ENCODE results near the gene DEFB108B.
"Not testable (repeated sequence)": the region's sequence is repeated elsewhere in the genome, so short reads cannot be mapped to it uniquely, and the experiment has no call there.

The DEFB108B gene

GRCh38 chr11:71821539-71821938 lies 11.5 kb upstream of the DEFB108B start:
- not testable (repeated sequence) for FAIRE-seq

- not testable (repeated sequence) for FAIRE-seq
These were observed 3.8 kb upstream of the DEFB108B start for GRCh38 chr11:71829247-71829646.

GRCh38 chr11:71829686-71830085 lies 3.3 kb upstream of the DEFB108B start:
- FAIRE-seq: not testable (repeated sequence)

- FAIRE-seq: not testable (repeated sequence)
These were observed 9.7 kb downstream of the DEFB108B start for GRCh38 chr11:71842720-71843119.

- FAIRE-seq: not testable (repeated sequence)
These were observed 10.4 kb downstream of the DEFB108B start for GRCh38 chr11:71843355-71843754.

GRCh38 chr11:71843858-71844257 lies 10.9 kb downstream of the DEFB108B start:
- no peak for FAIRE-seq

GRCh38 chr11:71853895-71854294 lies 20.9 kb downstream of the DEFB108B start:
- FAIRE-seq: not testable (repeated sequence)

- not testable (repeated sequence) for FAIRE-seq
These were observed 22.9 kb downstream of the DEFB108B start for GRCh38 chr11:71855880-71856279.

GRCh38 chr11:71860835-71861234 lies 27.8 kb downstream of the DEFB108B start:
- FAIRE-seq: not testable (repeated sequence)

GRCh38 chr11:71863978-71864627 lies 31.1 kb downstream of the DEFB108B start:
- FAIRE-seq: not testable (repeated sequence)

- not testable (repeated sequence) for FAIRE-seq
These were observed 34.2 kb downstream of the DEFB108B start for GRCh38 chr11:71867209-71867608.

GRCh38 chr11:71869931-71870330 lies 36.9 kb downstream of the DEFB108B start:
- FAIRE-seq: not testable (repeated sequence)

GRCh38 chr11:71870661-71871060 lies 37.7 kb downstream of the DEFB108B start:
- not testable (repeated sequence) for FAIRE-seq

GRCh38 chr11:71876262-71876661 lies 43.3 kb downstream of the DEFB108B start:
- not testable (repeated sequence) for FAIRE-seq

- FAIRE-seq: not testable (repeated sequence)
These were observed 45.1 kb downstream of the DEFB108B start, which contains the start of gene DEFB131B for GRCh38 chr11:71878059-71878458. DEFB131B (plus strand) TSS chr11:71878453; CDS start chr11:71878453, 0 bp downstream.

- FAIRE-seq: not testable (repeated sequence)
These were observed 52.8 kb downstream of the DEFB108B start for GRCh38 chr11:71885806-71886205.
